ENCODE data around the gene PPP1R26.

The PPP1R26 gene

GRCh38 chr9:135484460-135485277 lies 5.1 kb downstream of the PPP1R26 start:
- H3K4me3 ChIP-seq (ENCODE audit: low read length): no peak overlapping the region
- no peak overlapping the region for H3K27ac ChIP-seq (ENCODE audit: low read length)
- H3K27me3 ChIP-seq (ENCODE audit: insufficient read depth, low read length): no peaks in the 10 kb centered on the region
- peaks cover 49% of the 10 kb centered on the region for H3K36me3 ChIP-seq (ENCODE audit: insufficient read depth, low read depth, low read length)
- H3K9me3 ChIP-seq (ENCODE audit: insufficient read depth, low read depth, low read length): no peaks in the 10 kb centered on the region
- peaks cover 4% of the 10 kb centered on the region; the same call in 1 of the 2 replicates for H3K4me1 ChIP-seq (ENCODE audit: insufficient read depth, low read length)
- no peak overlapping the region for H3K9ac ChIP-seq (ENCODE audit: low read depth, low read length)

DNA sequence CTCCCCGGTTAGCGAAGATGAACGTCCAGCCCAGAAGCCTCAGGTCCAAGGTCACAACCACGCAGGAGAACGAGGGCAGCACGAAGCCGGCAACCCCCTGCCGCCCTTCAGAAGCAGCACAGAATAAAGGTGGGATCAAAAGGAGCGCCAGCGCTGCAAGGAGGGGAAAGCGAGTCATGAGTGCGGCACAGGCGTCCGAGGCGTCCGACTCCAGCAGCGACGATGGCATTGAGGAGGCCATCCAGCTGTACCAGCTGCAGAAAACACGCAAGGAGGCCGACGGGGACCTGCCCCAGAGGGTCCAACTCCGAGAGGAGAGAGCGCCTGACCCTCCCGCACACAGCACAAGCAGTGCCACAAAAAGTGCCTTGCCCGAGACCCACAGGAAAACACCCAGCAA lies 5.8 kb downstream of the PPP1R26 start:
- Histone ChIP-seq H3K9me3 (ENCODE audit: insufficient read depth, low read depth, low read length) (no peaks in the 10 kb centered on the region), H3K4me3 (ENCODE audit: low read length) (no peak overlapping the region), H3K36me3 (ENCODE audit: insufficient read depth, low read depth, low read length) (peaks cover 49% of the 10 kb centered on the region), H3K4me1 (ENCODE audit: insufficient read depth, low read length) (peaks cover 4% of the 10 kb centered on the region; the same call in 1 of the 2 replicates), H3K9ac (ENCODE audit: low read depth, low read length) (no peak overlapping the region), H3K27me3 (ENCODE audit: insufficient read depth, low read length) (no peaks in the 10 kb centered on the region), H3K27ac (ENCODE audit: low read length) (no peak overlapping the region)

DNA sequence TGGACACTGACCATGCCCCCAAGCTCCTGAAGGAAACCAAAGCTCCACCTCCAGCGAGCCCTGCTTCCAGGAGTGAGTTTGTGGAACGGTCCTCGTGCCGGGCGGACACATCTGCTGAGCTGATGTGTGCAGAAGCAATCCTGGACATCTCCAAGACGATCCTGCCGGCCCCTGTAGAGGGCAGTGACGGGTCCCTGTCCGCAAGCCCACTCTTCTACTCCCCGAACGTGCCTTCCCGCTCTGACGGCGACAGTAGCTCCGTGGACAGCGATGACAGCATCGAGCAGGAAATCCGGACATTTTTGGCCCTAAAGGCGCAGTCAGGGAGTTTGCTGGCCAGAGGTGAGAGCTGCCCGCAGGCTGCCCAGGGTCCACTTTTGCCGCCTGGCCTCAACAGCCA lies 6.2 kb downstream of the PPP1R26 start:
- Histone ChIP-seq H3K4me1 (ENCODE audit: insufficient read depth, low read length) (peaks cover 4% of the 10 kb centered on the region; the same call in 1 of the 2 replicates), H3K36me3 (ENCODE audit: insufficient read depth, low read depth, low read length) (peaks cover 49% of the 10 kb centered on the region), H3K9ac (ENCODE audit: low read depth, low read length) (no peak overlapping the region), H3K27ac (ENCODE audit: low read length) (no peak overlapping the region), H3K4me3 (ENCODE audit: low read length) (no peak overlapping the region), H3K27me3 (ENCODE audit: insufficient read depth, low read length) (no peaks in the 10 kb centered on the region), H3K9me3 (ENCODE audit: insufficient read depth, low read depth, low read length) (no peaks in the 10 kb centered on the region)

GRCh38 chr9:135486267-135487065 lies 6.9 kb downstream of the PPP1R26 start:
- Histone ChIP-seq H3K27ac (ENCODE audit: low read length) (no peak overlapping the region), H3K27me3 (ENCODE audit: insufficient read depth, low read length) (no peaks in the 10 kb centered on the region), H3K9ac (ENCODE audit: low read depth, low read length) (no peak overlapping the region), H3K4me3 (ENCODE audit: low read length) (no peak overlapping the region), H3K4me1 (ENCODE audit: insufficient read depth, low read length) (0 out of 2 replicates have a peak, but pooled peaks cover 2% of the 10 kb centered on the region), H3K36me3 (ENCODE audit: insufficient read depth, low read depth, low read length) (peaks cover 49% of the 10 kb centered on the region), H3K9me3 (ENCODE audit: insufficient read depth, low read depth, low read length) (no peaks in the 10 kb centered on the region)

DNA sequence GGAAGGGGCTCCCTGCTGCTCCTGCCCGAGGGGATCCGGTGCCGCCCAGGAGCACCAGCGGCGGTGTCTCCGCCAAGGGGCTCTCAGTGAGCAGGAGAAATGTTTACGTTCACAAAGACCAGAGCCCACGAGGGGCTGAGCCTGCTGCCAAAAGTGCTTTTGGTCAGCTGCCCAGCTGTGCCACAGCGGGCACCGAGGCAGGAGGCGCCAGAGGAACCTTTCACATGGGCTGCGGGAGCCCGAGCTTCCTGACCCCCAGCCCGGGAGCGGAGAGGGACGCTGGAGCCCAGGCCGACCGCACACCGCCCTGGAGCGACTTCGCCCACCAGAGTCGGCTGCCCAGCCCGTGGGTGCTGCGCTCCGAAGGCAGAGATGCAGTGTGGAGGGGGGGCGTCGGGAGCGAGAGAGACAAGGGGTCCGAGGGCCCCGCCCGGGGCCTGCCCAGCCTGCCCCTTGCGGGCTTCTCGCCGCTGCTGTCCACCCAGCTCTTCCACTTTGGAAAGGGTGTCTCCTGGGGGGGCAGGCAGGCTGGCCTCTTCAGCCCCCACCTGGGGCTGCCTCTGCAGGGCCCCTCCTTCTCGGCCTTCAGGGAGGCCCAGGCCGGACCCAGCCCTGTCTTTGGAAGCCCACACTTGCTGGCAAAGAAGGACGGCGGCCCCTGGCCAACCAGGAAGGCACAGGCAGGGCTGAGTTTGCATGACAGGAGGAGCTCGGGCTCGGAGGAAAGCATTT lies 7.9 kb downstream of the PPP1R26 start:
- Histone ChIP-seq H3K4me1 (ENCODE audit: insufficient read depth, low read length) (0 out of 2 replicates have a peak, but pooled peaks cover 2% of the 10 kb centered on the region), H3K9ac (ENCODE audit: low read depth, low read length) (no peak overlapping the region), H3K27ac (ENCODE audit: low read length) (no peak overlapping the region), H3K36me3 (ENCODE audit: insufficient read depth, low read depth, low read length) (peaks cover 49% of the 10 kb centered on the region), H3K4me3 (ENCODE audit: low read length) (no peak overlapping the region), H3K27me3 (ENCODE audit: insufficient read depth, low read length) (no peaks in the 10 kb centered on the region), H3K9me3 (ENCODE audit: insufficient read depth, low read depth, low read length) (no peaks in the 10 kb centered on the region)

DNA sequence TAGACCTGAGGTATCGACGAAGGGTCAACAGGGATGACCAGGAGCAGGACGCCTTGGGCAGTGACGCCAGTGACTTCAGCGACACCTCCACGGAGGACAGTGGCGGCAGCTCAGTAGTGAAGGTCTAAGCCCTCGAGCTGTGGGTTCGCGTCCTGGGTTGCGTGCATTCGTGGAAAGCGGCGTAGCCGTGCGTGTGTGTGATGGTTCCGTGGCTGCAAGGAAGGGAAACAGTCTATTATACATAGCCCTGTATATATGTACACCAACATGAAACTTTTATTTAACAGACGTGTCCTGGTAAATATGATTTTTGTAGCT lies 8.4 kb downstream of the PPP1R26 start:
- Histone ChIP-seq H3K27me3 (ENCODE audit: insufficient read depth, low read length) (no peaks in the 10 kb centered on the region), H3K27ac (ENCODE audit: low read length) (no peak overlapping the region), H3K9me3 (ENCODE audit: insufficient read depth, low read depth, low read length) (no peaks in the 10 kb centered on the region), H3K4me1 (ENCODE audit: insufficient read depth, low read length) (0 out of 2 replicates have a peak, but pooled peaks cover 2% of the 10 kb centered on the region), H3K4me3 (ENCODE audit: low read length) (no peak overlapping the region), H3K9ac (ENCODE audit: low read depth, low read length) (no peak overlapping the region), H3K36me3 (ENCODE audit: insufficient read depth, low read depth, low read length) (peaks cover 49% of the 10 kb centered on the region)

- Histone ChIP-seq H3K4me1 (ENCODE audit: insufficient read depth, low read length) (0 out of 2 replicates have a peak, but pooled peaks cover 2% of the 10 kb centered on the region), H3K36me3 (ENCODE audit: insufficient read depth, low read depth, low read length) (peaks cover 45% of the 10 kb centered on the region), H3K9me3 (ENCODE audit: insufficient read depth, low read depth, low read length) (no peaks in the 10 kb centered on the region), H3K27ac (ENCODE audit: low read length) (no peak overlapping the region), H3K4me3 (ENCODE audit: low read length) (no peak overlapping the region), H3K27me3 (ENCODE audit: insufficient read depth, low read length) (no peaks in the 10 kb centered on the region), H3K9ac (ENCODE audit: low read depth, low read length) (no peak overlapping the region)
Measured at GRCh38 chr9:135488527-135488926, 8.9 kb downstream of the PPP1R26 start.

- Histone ChIP-seq H3K36me3 (ENCODE audit: insufficient read depth, low read depth, low read length) (peaks cover 37% of the 10 kb centered on the region), H3K27ac (ENCODE audit: low read length) (no peak overlapping the region), H3K4me1 (ENCODE audit: insufficient read depth, low read length) (0 out of 2 replicates have a peak, but pooled peaks cover 2% of the 10 kb centered on the region), H3K9me3 (ENCODE audit: insufficient read depth, low read depth, low read length) (no peaks in the 10 kb centered on the region), H3K9ac (ENCODE audit: low read depth, low read length) (no peak overlapping the region), H3K4me3 (ENCODE audit: low read length) (no peak overlapping the region), H3K27me3 (ENCODE audit: insufficient read depth, low read length) (no peaks in the 10 kb centered on the region)
Measured at GRCh38 chr9:135489188-135489906, 9.8 kb downstream of the PPP1R26 start.

GRCh38 chr9:135490166-135490870 lies 10.7 kb downstream of the PPP1R26 start:
- H3K9me3 ChIP-seq (ENCODE audit: insufficient read depth, low read depth, low read length): no peaks in the 10 kb centered on the region
- H3K9ac ChIP-seq (ENCODE audit: low read depth, low read length): no peak overlapping the region
- no peak overlapping the region for H3K27ac ChIP-seq (ENCODE audit: low read length)
- no peak overlapping the region for H3K4me3 ChIP-seq (ENCODE audit: low read length)
- peaks cover 28% of the 10 kb centered on the region for H3K36me3 ChIP-seq (ENCODE audit: insufficient read depth, low read depth, low read length)
- no peaks in the 10 kb centered on the region for H3K27me3 ChIP-seq (ENCODE audit: insufficient read depth, low read length)
- 0 out of 2 replicates have a peak, but pooled peaks cover 2% of the 10 kb centered on the region for H3K4me1 ChIP-seq (ENCODE audit: insufficient read depth, low read length)

DNA sequence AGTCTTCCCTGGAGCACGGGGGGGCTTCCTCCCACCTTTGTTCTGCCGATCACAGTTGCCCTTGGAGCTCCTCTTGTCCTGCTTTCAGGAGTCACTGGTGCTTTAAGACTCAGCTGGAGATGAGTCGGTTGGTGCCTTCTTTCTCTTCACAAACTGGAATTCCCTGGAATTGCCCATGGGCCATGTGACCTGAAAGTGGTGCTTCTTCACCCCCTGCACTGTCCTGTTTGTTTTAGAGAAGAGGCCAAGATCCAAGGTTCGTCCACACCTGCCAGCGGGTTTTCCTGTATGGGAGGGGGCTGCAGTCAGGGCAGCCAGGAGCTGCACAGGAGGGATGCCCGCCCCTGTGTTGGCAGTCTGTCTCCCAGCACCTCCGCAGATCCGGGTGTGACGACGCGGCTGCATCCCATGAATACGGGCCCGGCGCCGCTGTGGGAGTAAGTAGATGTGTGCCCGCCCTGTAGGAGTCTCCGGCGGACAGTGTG lies 11.4 kb downstream of the PPP1R26 start:
- Histone ChIP-seq H3K27me3 (ENCODE audit: insufficient read depth, low read length) (no peaks in the 10 kb centered on the region), H3K4me1 (ENCODE audit: insufficient read depth, low read length) (0 out of 2 replicates have a peak, but pooled peaks cover 2% of the 10 kb centered on the region), H3K36me3 (ENCODE audit: insufficient read depth, low read depth, low read length) (peaks cover 21% of the 10 kb centered on the region)

More for the DNA sequence above, 11.4 kb downstream of the PPP1R26 start:
- H3K27ac ChIP-seq (ENCODE audit: low read length): no peak overlapping the region
- no peak overlapping the region for H3K9ac ChIP-seq (ENCODE audit: low read depth, low read length)
- no peak overlapping the region for H3K4me3 ChIP-seq (ENCODE audit: low read length)
- no peaks in the 10 kb centered on the region for H3K9me3 ChIP-seq (ENCODE audit: insufficient read depth, low read depth, low read length)
